ENCODE data around the gene DMD.

DMD gene

GRCh38 chrX:32289356-32289755 lies 922.0 kb downstream of the DMD start:
- no peak overlapping the region for H3K4me2 ChIP-seq (ENCODE audit: low read length)
- H3K27ac ChIP-seq (ENCODE audit: low read length), result no peak overlapping the region
- no peaks in the 10 kb centered on the region for H3K36me3 ChIP-seq (replicated peaks; ENCODE audit: low read depth, low read length)
- no peaks in the 10 kb centered on the region for H3K27me3 ChIP-seq (ENCODE audit: low read depth, low read length)
- no peak overlapping the region for H2AFZ ChIP-seq (ENCODE audit: low read depth, low read length)
- H3K79me2 ChIP-seq (ENCODE audit: low read length), result no peaks in the 10 kb centered on the region
- H4K20me1 ChIP-seq (ENCODE audit: insufficient read depth, low read length), result no peaks in the 10 kb centered on the region
- TF ChIP-seq CTCF (IDR thresholded peaks at IDR 0.05; ENCODE audit: low read depth, low read length), result no peak
- no peak for TF ChIP-seq EZH2phosphoT487 (IDR thresholded peaks at IDR 0.05; ENCODE audit: low read depth)
- H3K9ac ChIP-seq (ENCODE audit: low read length), result no peak overlapping the region
- H3K4me3 ChIP-seq (ENCODE audit: low read length), result no peak overlapping the region
- H3K9me3 ChIP-seq (ENCODE audit: insufficient read depth, low read length), result no peaks in the 10 kb centered on the region
- H3K4me1 ChIP-seq (ENCODE audit: low read length), result no peaks in the 10 kb centered on the region

- no peaks in the 10 kb centered on the region for H3K4me1 ChIP-seq (ENCODE audit: low read length)
- H4K20me1 ChIP-seq (ENCODE audit: insufficient read depth, low read length), result no peaks in the 10 kb centered on the region
- no peak overlapping the region for H3K9ac ChIP-seq (ENCODE audit: low read length)
- no peak overlapping the region for H2AFZ ChIP-seq (ENCODE audit: low read depth, low read length)
- no peaks in the 10 kb centered on the region for H3K36me3 ChIP-seq (replicated peaks; ENCODE audit: low read depth, low read length)
- no peak overlapping the region for H3K27ac ChIP-seq (ENCODE audit: low read length)
- H3K27me3 ChIP-seq (ENCODE audit: low read depth, low read length), result no peaks in the 10 kb centered on the region
- TF ChIP-seq CTCF (IDR thresholded peaks at IDR 0.05; ENCODE audit: low read depth, low read length) (peak; percentile 31; the same call in 1 of the 2 replicates), EZH2phosphoT487 (IDR thresholded peaks at IDR 0.05; ENCODE audit: low read depth) (no peak)
- no peaks in the 10 kb centered on the region for H3K79me2 ChIP-seq (ENCODE audit: low read length)
- no peaks in the 10 kb centered on the region for H3K9me3 ChIP-seq (ENCODE audit: insufficient read depth, low read length)
- no peak overlapping the region for H3K4me3 ChIP-seq (ENCODE audit: low read length)
- no peak overlapping the region for H3K4me2 ChIP-seq (ENCODE audit: low read length)
These were observed 929.5 kb downstream of the DMD start for GRCh38 chrX:32281853-32282252.

GRCh38 chrX:32280921-32281320 lies 930.4 kb downstream of the DMD start:
- Histone ChIP-seq H3K36me3 (replicated peaks; ENCODE audit: low read depth, low read length) (no peaks in the 10 kb centered on the region), H3K4me3 (ENCODE audit: low read length) (no peak overlapping the region), H3K9ac (ENCODE audit: low read length) (no peak overlapping the region), H3K79me2 (ENCODE audit: low read length) (no peaks in the 10 kb centered on the region), H2AFZ (ENCODE audit: low read depth, low read length) (no peak overlapping the region), H3K4me1 (ENCODE audit: low read length) (no peaks in the 10 kb centered on the region), H3K27ac (ENCODE audit: low read length) (no peak overlapping the region), H3K4me2 (ENCODE audit: low read length) (no peak overlapping the region), H3K9me3 (ENCODE audit: insufficient read depth, low read length) (no peaks in the 10 kb centered on the region), H4K20me1 (ENCODE audit: insufficient read depth, low read length) (no peaks in the 10 kb centered on the region), H3K27me3 (ENCODE audit: low read depth, low read length) (no peaks in the 10 kb centered on the region)
- TF ChIP-seq CTCF (IDR thresholded peaks at IDR 0.05; ENCODE audit: low read depth, low read length), result no peak
- no peak for TF ChIP-seq EZH2phosphoT487 (IDR thresholded peaks at IDR 0.05; ENCODE audit: low read depth)

- Histone ChIP-seq H3K79me2 (ENCODE audit: low read length) (no peaks in the 10 kb centered on the region), H3K4me3 (ENCODE audit: low read length) (no peak overlapping the region), H3K4me2 (ENCODE audit: low read length) (no peak overlapping the region), H3K27me3 (ENCODE audit: low read depth, low read length) (no peaks in the 10 kb centered on the region), H3K4me1 (ENCODE audit: low read length) (no peaks in the 10 kb centered on the region), H3K9me3 (ENCODE audit: insufficient read depth, low read length) (no peaks in the 10 kb centered on the region), H2AFZ (ENCODE audit: low read depth, low read length) (no peak overlapping the region), H3K27ac (ENCODE audit: low read length) (no peak overlapping the region), H4K20me1 (ENCODE audit: insufficient read depth, low read length) (no peaks in the 10 kb centered on the region), H3K9ac (ENCODE audit: low read length) (no peak overlapping the region), H3K36me3 (replicated peaks; ENCODE audit: low read depth, low read length) (no peaks in the 10 kb centered on the region)
- TF ChIP-seq EZH2phosphoT487 (IDR thresholded peaks at IDR 0.05; ENCODE audit: low read depth) (no peak), CTCF (IDR thresholded peaks at IDR 0.05; ENCODE audit: low read depth, low read length) (no peak)
These were observed 930.9 kb downstream of the DMD start for GRCh38 chrX:32280489-32280888.

All from OCI-LY3 (cell line).